HepG2 (cell line): Measurements from ENCODE around the gene NMT2. TPM values are rescaled to one million over a fixed set of nuclear protein-coding genes. Genes with fewer than 3 reads are reported as not detected.

ENCODE experiments used
- ATAC-seq: fragments of 200-7000 bp; cut with Tn5 transposase; 3 replicates; pipeline ENCODE4 v1.9.1; 2020; ENCODE audit warnings: mild to moderate bottlenecking, moderate library complexity
- BruUV-seq: library from RNA; stranded (reverse); fragments of 400-500 nt; replicated peaks from 2 replicates; lab custom pipeline; 2021; lab: Mats Ljungman, UMichigan
- CTCF ChIA-PET: fragments of 300-600 bp; formaldehyde crosslinking; extraction: SDS; loops from one replicate; lab custom pipeline; 2021; ENCODE audit warnings: low total read pairs, inconsistent platforms, low intra/inter-chr PET ratio; lab: Yijun Ruan, JAX
- POLR2A ChIA-PET: fragments of 350-600 bp; sonication (Branson Sonifier 250); formaldehyde crosslinking; loops from one replicate; lab custom pipeline; 2020; ENCODE audit warnings: antibody characterized with exemption, inconsistent platforms; lab: Yijun Ruan, JAX
- DNase-seq: peaks from one replicate; pipeline ENCODE4 v3.0.0-alpha.2; 2015; ENCODE audit warnings: low spot score
- FAIRE-seq: peaks from 3 replicates; lab custom pipeline; 2011; peaks lifted over from hg19 to GRCh38; lab: Jason Lieb, UNC
- H2AFZ ChIP-seq: one replicate; pipeline ENCODE4 v1.6.1; 2011; ENCODE audit warnings: low read length, inconsistent platforms
- H3K27ac ChIP-seq: fragments of 300-600 bp; 3 replicates; pipeline ENCODE4 v1.8.0; 2011; ENCODE audit warnings: mixed run types, mild to moderate bottlenecking, mixed read lengths, low read length, inconsistent platforms; ENCODE audit not compliant: insufficient read depth; ENCODE audit errors: extremely low read length
- H3K27me3 ChIP-seq, 2 experiments: fragments of 200-600 bp in 1 of 2; 2 replicates in 1 of 2; 3 replicates in 1 of 2; pipeline versions ENCODE4 v1.6.0 to v1.8.0; 2011; ENCODE audit warnings: low read length in 2 of 2, mild to moderate bottlenecking in 2 of 2, moderate library complexity in 2 of 2, inconsistent platforms in 1 of 2; ENCODE audit not compliant: insufficient read depth in 2 of 2, control insufficient read depth in 1 of 2
- H3K36me3 ChIP-seq, 2 experiments: fragments of 200-600 bp in 1 of 2; replicated peaks in 1 of 2; 2 replicates in 1 of 2; 3 replicates in 1 of 2; pipeline versions ENCODE4 v1.5.1 to v1.8.0; 2011; ENCODE audit warnings: low read length in 2 of 2, inconsistent platforms in 1 of 2; ENCODE audit not compliant: insufficient read depth in 2 of 2, control insufficient read depth in 1 of 2
- H3K4me1 ChIP-seq: 2 replicates; pipeline ENCODE4 v1.5.1; 2012; ENCODE audit warnings: low read length, inconsistent platforms; ENCODE audit not compliant: insufficient read depth
- H3K4me2 ChIP-seq: 2 replicates; pipeline ENCODE4 v1.6.0; 2011; ENCODE audit warnings: low read depth, low read length, inconsistent platforms
- H3K4me3 ChIP-seq, 3 experiments: fragments of 200-600 bp in 1 of 3; sonication (generic), shearing (Covaris generic) in 1 of 3; replicated peaks in 1 of 3; 2 replicates each; pipeline ENCODE4 v1.5.1; 2011 to 2016; ENCODE audit warnings: low read length in 3 of 3, inconsistent platforms in 2 of 3, low read depth in 2 of 3, mild to moderate bottlenecking in 2 of 3, control low read depth in 1 of 3, mixed read lengths in 1 of 3; ENCODE audit not compliant: insufficient read depth in 1 of 3
- H3K79me2 ChIP-seq: one replicate; pipeline ENCODE4 v1.6.1; 2011; ENCODE audit warnings: low read length, inconsistent platforms; ENCODE audit not compliant: insufficient read depth
- H3K9ac ChIP-seq: 2 replicates; pipeline ENCODE4 v1.6.0; 2011; ENCODE audit warnings: mild to moderate bottlenecking, low read depth, low read length, inconsistent platforms; ENCODE audit not compliant: insufficient read depth
- H3K9me3 ChIP-seq: 2 replicates; pipeline ENCODE4 v1.5.1; 2012; ENCODE audit warnings: mild to moderate bottlenecking, low read length
- H4K20me1 ChIP-seq: 2 replicates; pipeline ENCODE4 v1.6.0; 2011; ENCODE audit warnings: inconsistent platforms, mild to moderate bottlenecking, low read length, moderate library complexity; ENCODE audit not compliant: insufficient read depth
- BCL6 ChIP-seq: IDR thresholded peaks from 2 replicates; pipeline ENCODE4 v1.6.1; 2016; ENCODE audit warnings: missing genetic modification reagents, missing compliant biosample characterization
- CBX1 ChIP-seq: IDR thresholded peaks from one replicate; pipeline ENCODE4 v1.6.1; 2016; ENCODE audit warnings: antibody characterized with exemption, low read depth
- EED ChIP-seq: sonication (generic); formaldehyde crosslinking; IDR thresholded peaks from 2 replicates; pipeline ENCODE4 v1.5.0; 2020; ENCODE audit warnings: mild to moderate bottlenecking, missing genetic modification reagents
- EZH2 ChIP-seq: conservative IDR thresholded peaks from 2 replicates; pipeline ENCODE4 v1.6.1; 2012; ENCODE audit warnings: mild to moderate bottlenecking, low read depth, low read length, moderate library complexity
- GRHL1 ChIP-seq: sonication (generic); formaldehyde crosslinking; conservative IDR thresholded peaks from 2 replicates; pipeline ENCODE4 v1.8.0; 2022; ENCODE audit warnings: missing genetic modification reagents
- ZNF503 ChIP-seq: sonication (generic); formaldehyde crosslinking; IDR thresholded peaks from 2 replicates; pipeline ENCODE4 v1.4.0; 2020; ENCODE audit warnings: missing genetic modification reagents
- ZNF709 ChIP-seq: sonication (generic); formaldehyde crosslinking; IDR thresholded peaks from 2 replicates; pipeline ENCODE4 v1.5.0; 2020; ENCODE audit warnings: mild to moderate bottlenecking, missing genetic modification reagents
- ZNF782 ChIP-seq: sonication (generic); formaldehyde crosslinking; IDR thresholded peaks from 2 replicates; pipeline ENCODE4 v1.4.0; 2020; ENCODE audit warnings: missing genetic modification reagents, mild to moderate bottlenecking, borderline replicate concordance
- WGBS: methylation state at CpG from one replicate; pipeline ENCODE4 v1.1.6; 2017; ENCODE audit warnings: low lambda C conversion rate; 5-methylcytosine and 5-hydroxymethylcytosine counted together
- in situ Hi-C: cut with HindIII; loops from 2 replicates; pipeline ENCODE4 v1.10.0; 2017; ENCODE audit warnings: low pct_unique_long_range_greater_than_20kb; ENCODE audit not compliant: extremely low pct_ligation_motif_present
- intact Hi-C: fragments of 100-400 bp; cut with micrococcal nuclease; formaldehyde crosslinking; loops from one replicate; pipeline ENCODE4 v1.10.0; 2022; ENCODE audit not compliant: unreplicated experiment
- polyA plus RNA-seq, 8 experiments: library from polyadenylated mRNA; depleted of rRNA in 3 of 8; stranded (reverse) in 7 of 8; unstranded in 1 of 8; fragments of >200 nt; fragmentation: Illumina TruSeq in 4 of 8; extraction: Trizol in 4 of 8; gene quantifications; 2 replicates each; pipeline versions ENCODE4 v1.2.1 to v1.2.3, GENCODE V29; 2011 to 2016; ENCODE audit warnings: low read depth in 4 of 8, missing spikeins in 1 of 8, mixed read lengths in 1 of 8; ENCODE audit not compliant: insufficient read depth in 1 of 8
- total RNA-seq, 5 experiments: library from RNA; depleted of rRNA; stranded (reverse); fragments of >200 nt; fragmentation: Illumina TruSeq; extraction: Trizol; gene quantifications; 2 replicates each; pipeline ENCODE4 v1.2.3, GENCODE V29; 2016; ENCODE audit warnings: low read depth in 1 of 5

Gene NMT2
- total and polyA plus RNA-seq, 2 of the 13 experiments (the other 11 are each of a cell fraction or from before 2014, with no cell fraction given) = 10.1 to 23.8 TPM

DNA sequence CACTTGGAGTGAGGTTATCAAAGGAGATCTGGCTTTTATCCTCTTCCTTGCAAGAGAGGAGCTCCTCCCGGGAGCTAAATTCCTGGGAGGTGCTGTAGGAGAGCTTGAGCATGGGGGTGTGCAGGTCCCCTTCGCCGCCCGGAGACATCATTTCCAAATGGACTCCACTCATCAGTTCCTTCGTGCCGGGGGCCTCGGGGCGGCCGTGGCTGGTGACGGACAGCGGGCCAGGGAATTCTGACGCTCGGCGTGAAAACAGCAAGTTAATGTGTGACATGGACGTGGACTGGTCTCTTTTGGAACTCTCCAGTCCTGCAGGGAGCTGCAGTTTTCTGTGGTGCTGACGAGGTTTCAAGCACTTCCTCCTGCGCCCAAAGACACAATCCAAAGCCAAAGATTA, 45.7 kb upstream of the NMT2 start:
- Histone ChIP-seq H3K4me1 (no peaks in the 10 kb centered on the region), H3K9me3 (no peaks in the 10 kb centered on the region), H3K79me2 (no peaks in the 10 kb centered on the region), H3K9ac (no peak overlapping the region), H3K36me3 (peaks cover 19 to 45% of the 10 kb centered on the region in 2 experiments; a peak in 4 of 5 replicates), H2AFZ (no peak overlapping the region), H3K4me3 (no peak overlapping the region), H3K27me3 (no peaks in the 10 kb centered on the region), H4K20me1 (no peaks in the 10 kb centered on the region), H3K27ac (no peak overlapping the region), H3K4me2 (no peak overlapping the region)
- no peak for FAIRE-seq
- 95% methylated on average over 17 of the region's 17 CpGs for WGBS
- BruUV-seq = no TSS peak
- POLR2A ChIA-PET = no interaction called here
- in situ Hi-C loops = no loop called here
- CTCF ChIA-PET = no interaction called here
- ATAC-seq = no peak
- intact Hi-C loops = no loop called here
- DNase-seq = no peak
- TF ChIP-seq GRHL1 (CRISPR knock-in tag) (no peak), ZNF503 (CRISPR knock-in tag) (no peak), BCL6 (no peak), EZH2 (no peak), ZNF709 (CRISPR knock-in tag) (no peak), EED (no peak), CBX1 (no peak), ZNF782 (no peak)
